ENCODE results near the gene CTSZ. TPM values are rescaled to one million over a fixed set of nuclear protein-coding genes. Genes with fewer than 3 reads are reported as not detected.

CTSZ gene
- total RNA-seq, 4 donors from 2014 or later: 83.5 to 145 (median 105) TPM

- WGBS, 2 donors: 85 to 87% methylated on average over 11 of the region's 11 CpGs
- H3K36me3 ChIP-seq: peaks cover 2 to 98% (median 31%) of the 10 kb centered on the region in 3 donors
These were observed 8.4 kb downstream of the CTSZ start for GRCh38 chr20:58998656-58999055.

GRCh38 chr20:58997141-58997770 is 9.8 kb downstream of the CTSZ start:
- TF ChIP-seq, protein P1, sequence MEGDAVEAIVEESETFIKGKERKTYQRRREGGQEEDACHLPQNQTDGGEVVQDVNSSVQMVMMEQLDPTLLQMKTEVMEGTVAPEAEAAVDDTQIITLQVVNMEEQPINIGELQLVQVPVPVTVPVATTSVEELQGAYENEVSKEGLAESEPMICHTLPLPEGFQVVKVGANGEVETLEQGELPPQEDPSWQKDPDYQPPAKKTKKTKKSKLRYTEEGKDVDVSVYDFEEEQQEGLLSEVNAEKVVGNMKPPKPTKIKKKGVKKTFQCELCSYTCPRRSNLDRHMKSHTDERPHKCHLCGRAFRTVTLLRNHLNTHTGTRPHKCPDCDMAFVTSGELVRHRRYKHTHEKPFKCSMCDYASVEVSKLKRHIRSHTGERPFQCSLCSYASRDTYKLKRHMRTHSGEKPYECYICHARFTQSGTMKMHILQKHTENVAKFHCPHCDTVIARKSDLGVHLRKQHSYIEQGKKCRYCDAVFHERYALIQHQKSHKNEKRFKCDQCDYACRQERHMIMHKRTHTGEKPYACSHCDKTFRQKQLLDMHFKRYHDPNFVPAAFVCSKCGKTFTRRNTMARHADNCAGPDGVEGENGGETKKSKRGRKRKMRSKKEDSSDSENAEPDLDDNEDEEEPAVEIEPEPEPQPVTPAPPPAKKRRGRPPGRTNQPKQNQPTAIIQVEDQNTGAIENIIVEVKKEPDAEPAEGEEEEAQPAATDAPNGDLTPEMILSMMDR (IDR thresholded peaks at IDR 0.05): no peak
- no peak for TF ChIP-seq EP300 (IDR thresholded peaks at IDR 0.05)
- TF ChIP-seq POLR2A (IDR thresholded peaks at IDR 0.05): no peak
- no peaks in the 10 kb centered on the region for H3K27me3 ChIP-seq
- WGBS, 2 donors: 86 to 91% methylated on average over 23 to 24 of the region's 24 CpGs
- H3K4me1 ChIP-seq: no peaks in the 10 kb centered on the region
- no peak overlapping the region for H3K4me3 ChIP-seq
- H3K36me3 ChIP-seq: peaks cover 2 to 100% (median 31%) of the 10 kb centered on the region in 3 donors
- H3K27ac ChIP-seq: no peak overlapping the region
- H3K9me3 ChIP-seq: no peaks in the 10 kb centered on the region
- DNase-seq (ENCODE audit: low spot score in 2 of 2): no peak

More at GRCh38 chr20:58998656-58999055, 8.4 kb downstream of the CTSZ start:
- Histone ChIP-seq H3K4me1 (peaks cover 0 to 10% (median 5%) of the 10 kb centered on the region in 4 donors), H3K4me3 (no peak overlapping the region), H3K9me3 (no peaks in the 10 kb centered on the region), H3K27ac (no peak overlapping the region), H3K27me3 (no peaks in the 10 kb centered on the region)
- no peak for DNase-seq (ENCODE audit: low spot score in 2 of 2)
- TF ChIP-seq, protein P1 (IDR thresholded peaks at IDR 0.05): no peak
- TF ChIP-seq POLR2A (IDR thresholded peaks at IDR 0.05): no peak
- TF ChIP-seq EP300 (IDR thresholded peaks at IDR 0.05): no peak

DNA sequence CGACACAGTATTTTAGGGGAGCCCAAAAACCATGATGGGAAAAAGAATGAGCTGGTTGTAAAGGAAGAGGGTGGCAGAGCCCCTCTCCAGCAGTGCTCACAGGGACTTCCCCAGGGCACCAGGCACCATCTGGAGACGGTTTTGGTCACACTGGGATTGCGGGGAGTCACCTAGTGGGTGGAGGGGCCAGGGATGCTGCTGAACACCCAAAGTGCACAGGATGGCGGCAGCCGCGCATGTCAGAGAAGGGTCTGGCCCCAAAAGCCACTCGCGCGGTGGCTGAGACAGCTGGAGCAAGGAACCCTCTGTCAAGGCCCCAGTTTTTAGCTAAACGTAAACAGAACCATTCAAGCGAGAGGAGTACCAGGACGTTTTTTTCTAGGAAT is 10.8 kb downstream of the CTSZ start:
- Histone ChIP-seq H3K27ac (no peak overlapping the region), H3K4me1 (no peaks in the 10 kb centered on the region), H3K27me3 (no peaks in the 10 kb centered on the region), H3K9me3 (no peaks in the 10 kb centered on the region), H3K36me3 (peaks cover 2 to 100% (median 31%) of the 10 kb centered on the region in 3 donors), H3K4me3 (no peak overlapping the region)
- DNase-seq (ENCODE audit: low spot score in 2 of 2): no peak
- TF ChIP-seq POLR2A (IDR thresholded peaks at IDR 0.05): no peak
- TF ChIP-seq, protein P1 (IDR thresholded peaks at IDR 0.05): no peak
- TF ChIP-seq EP300 (IDR thresholded peaks at IDR 0.05): no peak
- WGBS, 2 donors: 89 to 92% methylated on average over 12 of the region's 12 CpGs

- whole genome bisulfite sequencing, 2 donors: 86 to 89% methylated on average over 18 of the region's 18 CpGs
- no peaks in the 10 kb centered on the region for H3K9me3 ChIP-seq
- no peaks in the 10 kb centered on the region for H3K4me1 ChIP-seq
- H3K27ac ChIP-seq: no peak overlapping the region
- no peaks in the 10 kb centered on the region for H3K27me3 ChIP-seq
- H3K36me3 ChIP-seq: peaks cover 2 to 100% (median 33%) of the 10 kb centered on the region in 3 donors
- DNase-seq (ENCODE audit: low spot score in 2 of 2): no peak
- TF ChIP-seq, protein P1 (IDR thresholded peaks at IDR 0.05): no peak
- no peak for TF ChIP-seq POLR2A (IDR thresholded peaks at IDR 0.05)
- TF ChIP-seq EP300 (IDR thresholded peaks at IDR 0.05): no peak
- H3K4me3 ChIP-seq: no peak overlapping the region
These were observed 11.4 kb downstream of the CTSZ start for GRCh38 chr20:58995461-58996225.
